HepG2 (cell line): ENCODE results near the gene BMP6. TPM values are rescaled to one million over a fixed set of nuclear protein-coding genes. Genes with fewer than 3 reads are reported as not detected.

ENCODE experiments used
- ATAC-seq: fragments of 200-7000 bp; cut with Tn5 transposase; 3 replicates; pipeline ENCODE4 v1.9.1; 2020; ENCODE audit warnings: mild to moderate bottlenecking, moderate library complexity
- BruUV-seq: library from RNA; stranded (reverse); fragments of 400-500 nt; replicated peaks from 2 replicates; lab custom pipeline; 2021; lab: Mats Ljungman, UMichigan
- CTCF ChIA-PET: fragments of 300-600 bp; formaldehyde crosslinking; extraction: SDS; loops from one replicate; lab custom pipeline; 2021; ENCODE audit warnings: low total read pairs, inconsistent platforms, low intra/inter-chr PET ratio; lab: Yijun Ruan, JAX
- POLR2A ChIA-PET: fragments of 350-600 bp; sonication (Branson Sonifier 250); formaldehyde crosslinking; loops from one replicate; lab custom pipeline; 2020; ENCODE audit warnings: antibody characterized with exemption, inconsistent platforms; lab: Yijun Ruan, JAX
- DNase-seq: peaks from one replicate; pipeline ENCODE4 v3.0.0-alpha.2; 2015; ENCODE audit warnings: low spot score
- FAIRE-seq: peaks from 3 replicates; lab custom pipeline; 2011; peaks lifted over from hg19 to GRCh38; lab: Jason Lieb, UNC
- H2AFZ ChIP-seq: one replicate; pipeline ENCODE4 v1.6.1; 2011; ENCODE audit warnings: low read length, inconsistent platforms
- H3K27ac ChIP-seq: fragments of 300-600 bp; 3 replicates; pipeline ENCODE4 v1.8.0; 2011; ENCODE audit warnings: mixed run types, mild to moderate bottlenecking, mixed read lengths, low read length, inconsistent platforms; ENCODE audit not compliant: insufficient read depth; ENCODE audit errors: extremely low read length
- H3K27me3 ChIP-seq, 2 experiments: fragments of 200-600 bp in 1 of 2; 2 replicates in 1 of 2; 3 replicates in 1 of 2; pipeline versions ENCODE4 v1.6.0 to v1.8.0; 2011; ENCODE audit warnings: low read length in 2 of 2, mild to moderate bottlenecking in 2 of 2, moderate library complexity in 2 of 2, inconsistent platforms in 1 of 2; ENCODE audit not compliant: insufficient read depth in 2 of 2, control insufficient read depth in 1 of 2
- H3K36me3 ChIP-seq, 2 experiments: fragments of 200-600 bp in 1 of 2; replicated peaks in 1 of 2; 2 replicates in 1 of 2; 3 replicates in 1 of 2; pipeline versions ENCODE4 v1.5.1 to v1.8.0; 2011; ENCODE audit warnings: low read length in 2 of 2, inconsistent platforms in 1 of 2; ENCODE audit not compliant: insufficient read depth in 2 of 2, control insufficient read depth in 1 of 2
- H3K4me1 ChIP-seq: 2 replicates; pipeline ENCODE4 v1.5.1; 2012; ENCODE audit warnings: low read length, inconsistent platforms; ENCODE audit not compliant: insufficient read depth
- H3K4me2 ChIP-seq: 2 replicates; pipeline ENCODE4 v1.6.0; 2011; ENCODE audit warnings: low read depth, low read length, inconsistent platforms
- H3K4me3 ChIP-seq, 3 experiments: fragments of 200-600 bp in 1 of 3; sonication (generic), shearing (Covaris generic) in 1 of 3; replicated peaks in 1 of 3; 2 replicates each; pipeline ENCODE4 v1.5.1; 2011 to 2016; ENCODE audit warnings: low read length in 3 of 3, inconsistent platforms in 2 of 3, low read depth in 2 of 3, mild to moderate bottlenecking in 2 of 3, control low read depth in 1 of 3, mixed read lengths in 1 of 3; ENCODE audit not compliant: insufficient read depth in 1 of 3
- H3K79me2 ChIP-seq: one replicate; pipeline ENCODE4 v1.6.1; 2011; ENCODE audit warnings: low read length, inconsistent platforms; ENCODE audit not compliant: insufficient read depth
- H3K9ac ChIP-seq: 2 replicates; pipeline ENCODE4 v1.6.0; 2011; ENCODE audit warnings: mild to moderate bottlenecking, low read depth, low read length, inconsistent platforms; ENCODE audit not compliant: insufficient read depth
- H3K9me3 ChIP-seq: 2 replicates; pipeline ENCODE4 v1.5.1; 2012; ENCODE audit warnings: mild to moderate bottlenecking, low read length
- H4K20me1 ChIP-seq: 2 replicates; pipeline ENCODE4 v1.6.0; 2011; ENCODE audit warnings: inconsistent platforms, mild to moderate bottlenecking, low read length, moderate library complexity; ENCODE audit not compliant: insufficient read depth
- CEBPB ChIP-seq: IDR thresholded peaks from 2 replicates; pipeline ENCODE4 v1.6.1; 2011; ENCODE audit warnings: low read depth, low read length, improper control_type of control experiment, borderline replicate concordance
- ERF ChIP-seq: IDR thresholded peaks from 2 replicates; pipeline ENCODE4 v1.6.1; 2018; ENCODE audit warnings: missing biosample characterization, missing genetic modification reagents
- KMT2A ChIP-seq: sonication (generic); formaldehyde crosslinking; IDR thresholded peaks from 2 replicates; pipeline ENCODE4 v1.4.0; 2020; ENCODE audit warnings: missing genetic modification reagents
- MEF2D ChIP-seq: sonication (generic); formaldehyde crosslinking; IDR thresholded peaks from 2 replicates; pipeline ENCODE4 v1.5.1; 2020; ENCODE audit warnings: mild to moderate bottlenecking, missing genetic modification reagents
- NR2F6 ChIP-seq, 2 experiments: IDR thresholded peaks; 2 replicates each; pipeline ENCODE4 v1.6.1; 2016; ENCODE audit warnings: antibody characterized with exemption in 1 of 2, mild to moderate bottlenecking in 1 of 2
- PAF1 ChIP-seq: IDR thresholded peaks from 2 replicates; pipeline ENCODE4 v1.6.1; 2016; ENCODE audit warnings: missing genetic modification reagents, missing compliant biosample characterization
- SIX1 ChIP-seq: sonication (generic); formaldehyde crosslinking; IDR thresholded peaks from 2 replicates; pipeline ENCODE4 v1.4.0; 2020; ENCODE audit warnings: missing genetic modification reagents, borderline replicate concordance
- ZFYVE20 ChIP-seq: sonication (generic); formaldehyde crosslinking; IDR thresholded peaks from 2 replicates; pipeline ENCODE4 v1.8.0; 2023; ENCODE audit warnings: low read depth, mild to moderate bottlenecking, moderate library complexity, missing genetic modification reagents, borderline replicate concordance
- ZNF484 ChIP-seq: sonication (generic); formaldehyde crosslinking; IDR thresholded peaks from 2 replicates; pipeline ENCODE4 v1.5.1; 2020; ENCODE audit warnings: mild to moderate bottlenecking, low read depth, missing genetic modification reagents, borderline replicate concordance
- WGBS: methylation state at CpG from one replicate; pipeline ENCODE4 v1.1.6; 2017; ENCODE audit warnings: low lambda C conversion rate; 5-methylcytosine and 5-hydroxymethylcytosine counted together
- in situ Hi-C: cut with HindIII; loops from 2 replicates; pipeline ENCODE4 v1.10.0; 2017; ENCODE audit warnings: low pct_unique_long_range_greater_than_20kb; ENCODE audit not compliant: extremely low pct_ligation_motif_present
- intact Hi-C: fragments of 100-400 bp; cut with micrococcal nuclease; formaldehyde crosslinking; loops from one replicate; pipeline ENCODE4 v1.10.0; 2022; ENCODE audit not compliant: unreplicated experiment
- polyA plus RNA-seq, 8 experiments: library from polyadenylated mRNA; depleted of rRNA in 3 of 8; stranded (reverse) in 7 of 8; unstranded in 1 of 8; fragments of >200 nt; fragmentation: Illumina TruSeq in 4 of 8; extraction: Trizol in 4 of 8; gene quantifications; 2 replicates each; pipeline versions ENCODE4 v1.2.1 to v1.2.3, GENCODE V29; 2011 to 2016; ENCODE audit warnings: low read depth in 4 of 8, missing spikeins in 1 of 8, mixed read lengths in 1 of 8; ENCODE audit not compliant: insufficient read depth in 1 of 8
- total RNA-seq, 5 experiments: library from RNA; depleted of rRNA; stranded (reverse); fragments of >200 nt; fragmentation: Illumina TruSeq; extraction: Trizol; gene quantifications; 2 replicates each; pipeline ENCODE4 v1.2.3, GENCODE V29; 2016; ENCODE audit warnings: low read depth in 1 of 5

BMP6 gene
- total and polyA plus RNA-seq, 2 of the 13 experiments (the other 11 are each of a cell fraction or from before 2014, with no cell fraction given), result 0.09 to 0.18 TPM

DNA sequence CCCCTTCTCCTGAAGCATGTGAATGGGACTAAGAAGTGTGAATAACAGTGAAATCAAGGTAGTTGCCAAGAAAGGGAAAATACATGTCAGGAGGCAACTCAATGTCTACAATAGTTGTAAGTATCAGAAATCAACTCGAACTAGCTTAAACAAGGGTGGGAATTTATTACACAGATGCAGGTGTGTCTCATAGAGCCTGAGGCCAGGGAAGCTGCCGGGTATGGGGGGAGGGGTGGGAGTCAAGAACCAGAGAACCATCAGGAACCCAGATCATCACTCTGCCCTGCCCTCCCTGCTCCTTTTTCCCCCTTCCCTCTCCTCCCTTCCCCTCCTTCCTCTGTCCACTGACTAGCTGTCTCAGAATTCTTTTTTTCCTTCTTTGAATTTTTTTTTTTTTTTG is 34.9 kb upstream of the BMP6 start:
- 12% methylated on average over 2 of the region's 2 CpGs for WGBS
- intact Hi-C loops, result no loop called here
- Histone ChIP-seq H3K9me3 (no peaks in the 10 kb centered on the region), H3K4me2 (no peak overlapping the region), H2AFZ (no peak overlapping the region), H4K20me1 (no peaks in the 10 kb centered on the region)
- ATAC-seq, result no peak
- no TSS peak for BruUV-seq
- in situ Hi-C loops, result no loop called here
- TF ChIP-seq ZNF484 (CRISPR knock-in tag) (no peak), SIX1 (no peak), ERF (CRISPR knock-in tag) (no peak), NR2F6 (IDR thresholded peaks at IDR 0.05) (no peak), NR2F6 (CRISPR knock-in tag; IDR thresholded peaks at IDR 0.05) (no peak), PAF1 (CRISPR knock-in tag) (no peak), ZFYVE20 (CRISPR knock-in tag) (no peak), CEBPB (no peak), MEF2D (CRISPR knock-in tag) (no peak), KMT2A (CRISPR knock-in tag) (no peak)
- TF ChIP-seq, all 625 proteins: peak for 0
- no peak overlapping the region for H3K27ac ChIP-seq
- FAIRE-seq (no peak), DNase-seq (no peak)
- no peaks in the 10 kb centered on the region for H3K79me2 ChIP-seq
- CTCF ChIA-PET, result no interaction called here
- H3K4me3 ChIP-seq, result no peak overlapping the region
- POLR2A ChIA-PET, result no interaction called here
- no peaks in the 10 kb centered on the region for H3K36me3 ChIP-seq
- peaks cover 15% of the 10 kb centered on the region for H3K4me1 ChIP-seq
- no peak overlapping the region for H3K9ac ChIP-seq
- peaks cover 0 to 4% of the 10 kb centered on the region in 2 experiments; a peak in 1 of 5 replicates for H3K27me3 ChIP-seq
